Right lobe of liver (tissue), 6 donors: ENCODE measurements around the gene SLC35A3. TPM values are rescaled to one million over a fixed set of nuclear protein-coding genes. Genes with fewer than 3 reads are reported as not detected.
A peak's percentile ranks its signal among the peaks of the same experiment; 100 is the strongest.

Experiments used
- ATAC-seq, 4 donors: fragments of 200-7000 bp; cut with Tn5 transposase; one replicate each; pipeline ENCODE4 v1.9.1; 2020; ENCODE audit warnings: mild to moderate bottlenecking in 4 of 4, moderate library complexity in 4 of 4
- DNase-seq, 3 donors: peaks; one replicate each; pipeline ENCODE4 v3.0.0-alpha.2; 2020
- H3K27ac ChIP-seq, 3 donors: fragments of 200-600 bp; one replicate each; pipeline ENCODE4 v1.8.0; 2022
- H3K27me3 ChIP-seq, 2 donors: fragments of 200-600 bp; one replicate each; pipeline ENCODE4 v1.8.0; 2022
- H3K36me3 ChIP-seq, 4 donors: fragments of 200-600 bp; sonication (generic) in 1 of 4; one replicate each; pipeline versions ENCODE4 v1.5.1 to v1.8.0; 2017 to 2022; ENCODE audit warnings: control low read depth in 1 of 4
- H3K4me1 ChIP-seq, 4 donors: fragments of 200-600 bp; sonication (generic) in 1 of 4; one replicate each; pipeline versions ENCODE4 v1.5.1 to v1.8.0; 2017 to 2022; ENCODE audit warnings: control low read depth in 1 of 4
- H3K4me3 ChIP-seq, 3 donors: fragments of 200-600 bp; one replicate each; pipeline ENCODE4 v1.8.0; 2022
- H3K9me3 ChIP-seq, 4 donors: fragments of 200-600 bp; sonication (generic) in 1 of 4; one replicate each; pipeline versions ENCODE4 v1.5.1 to v1.8.0; 2017 to 2022; ENCODE audit warnings: control low read depth in 1 of 4
- POLR2A ChIP-seq: fragments of 450-650 bp; IDR thresholded peaks from one replicate; pipeline ENCODE4 v1.6.1; 2017; ENCODE audit warnings: antibody characterized with exemption, mild to moderate bottlenecking
- WGBS: methylation state at CpG from one replicate; pipeline ENCODE4 v1.1.6; 2018; ENCODE audit warnings: low coverage, low lambda C conversion rate; ENCODE audit not compliant: insufficient coverage; ENCODE audit errors: missing lambda C conversion rate; 5-methylcytosine and 5-hydroxymethylcytosine counted together
- intact Hi-C, 2 donors: fragments of 100-400 bp; cut with DNase I; formaldehyde crosslinking; loops; one replicate each; pipeline versions ENCODE4 v1.11.2 to v1.14.1; 2022
- total RNA-seq, 6 experiments: library from RNA; depleted of rRNA in 2 of 6; stranded (reverse); fragments of >200 nt in 2 of 6; fragmentation: NEBNext Ultra II Directional in 3 of 6; extraction: Animal tissue kit (Norgen Biotek cat#: 25700) in 3 of 6; gene quantifications; one replicate each; pipeline versions ENCODE4 v1.1.0 to v1.2.4, GENCODE V29; 2016 to 2023
- TF ChIP-seq, protein P1 (sequence below), 4 donors: fragments of 200-600 bp in 3 of 4; fragments of 450-650 bp in 1 of 4; IDR thresholded peaks; one replicate each; pipeline versions ENCODE4 v1.5.1 to v1.8.0; 2016 to 2022; ENCODE audit warnings: antibody characterized with exemption in 4 of 4, mild to moderate bottlenecking in 2 of 4
- donor health status: DM: no; HTN: yes; CAD: no.
- donor health status: DM: no; HTN: no; CAD: no.
- donor health status: DM: no; HTN: no; CAD: no.
- donor health status: DM: no; HTN: yes; CAD: no.
- donor health status: DM: no; HTN: yes; CAD: no.

Gene SLC35A3
- total RNA-seq, 6 experiments from 2014 or later: 15.5 to 29.8 (median 23.8) TPM

DNA sequence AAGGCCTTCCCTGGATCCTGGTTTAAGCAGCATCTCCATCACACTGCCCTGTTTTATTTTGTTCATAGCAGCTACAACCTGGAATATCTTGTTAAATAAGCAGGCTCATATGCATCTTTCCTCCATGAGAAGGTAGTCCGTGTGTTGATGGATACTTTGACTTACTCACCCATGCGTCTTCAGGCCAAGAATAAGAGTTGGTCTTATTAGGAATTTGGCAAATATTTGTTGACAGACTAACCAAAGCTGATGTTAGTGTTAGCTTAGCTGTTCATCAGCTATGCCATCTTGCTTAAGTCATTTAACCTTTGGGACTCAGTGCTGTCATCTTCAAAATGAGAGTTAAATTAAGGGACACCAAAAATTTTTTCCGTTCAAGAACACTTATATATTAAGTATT is 103.7 kb downstream of the SLC35A3 start:
- TF ChIP-seq, protein P1, sequence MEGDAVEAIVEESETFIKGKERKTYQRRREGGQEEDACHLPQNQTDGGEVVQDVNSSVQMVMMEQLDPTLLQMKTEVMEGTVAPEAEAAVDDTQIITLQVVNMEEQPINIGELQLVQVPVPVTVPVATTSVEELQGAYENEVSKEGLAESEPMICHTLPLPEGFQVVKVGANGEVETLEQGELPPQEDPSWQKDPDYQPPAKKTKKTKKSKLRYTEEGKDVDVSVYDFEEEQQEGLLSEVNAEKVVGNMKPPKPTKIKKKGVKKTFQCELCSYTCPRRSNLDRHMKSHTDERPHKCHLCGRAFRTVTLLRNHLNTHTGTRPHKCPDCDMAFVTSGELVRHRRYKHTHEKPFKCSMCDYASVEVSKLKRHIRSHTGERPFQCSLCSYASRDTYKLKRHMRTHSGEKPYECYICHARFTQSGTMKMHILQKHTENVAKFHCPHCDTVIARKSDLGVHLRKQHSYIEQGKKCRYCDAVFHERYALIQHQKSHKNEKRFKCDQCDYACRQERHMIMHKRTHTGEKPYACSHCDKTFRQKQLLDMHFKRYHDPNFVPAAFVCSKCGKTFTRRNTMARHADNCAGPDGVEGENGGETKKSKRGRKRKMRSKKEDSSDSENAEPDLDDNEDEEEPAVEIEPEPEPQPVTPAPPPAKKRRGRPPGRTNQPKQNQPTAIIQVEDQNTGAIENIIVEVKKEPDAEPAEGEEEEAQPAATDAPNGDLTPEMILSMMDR (IDR thresholded peaks at IDR 0.05): no peak
- no peak for TF ChIP-seq POLR2A
- WGBS: 86% methylated on average over 3 of the region's 3 CpGs
- DNase-seq: no peak
- no peak overlapping the region for H3K4me3 ChIP-seq
- no peak overlapping the region for H3K27ac ChIP-seq
- no peaks in the 10 kb centered on the region for H3K27me3 ChIP-seq
- no peaks in the 10 kb centered on the region for H3K4me1 ChIP-seq
- peaks cover 0 to 46% (median 23%) of the 10 kb centered on the region in 4 donors for H3K36me3 ChIP-seq
- intact Hi-C loops: no loop called here
- ATAC-seq: no peak
- no peaks in the 10 kb centered on the region for H3K9me3 ChIP-seq

DNA sequence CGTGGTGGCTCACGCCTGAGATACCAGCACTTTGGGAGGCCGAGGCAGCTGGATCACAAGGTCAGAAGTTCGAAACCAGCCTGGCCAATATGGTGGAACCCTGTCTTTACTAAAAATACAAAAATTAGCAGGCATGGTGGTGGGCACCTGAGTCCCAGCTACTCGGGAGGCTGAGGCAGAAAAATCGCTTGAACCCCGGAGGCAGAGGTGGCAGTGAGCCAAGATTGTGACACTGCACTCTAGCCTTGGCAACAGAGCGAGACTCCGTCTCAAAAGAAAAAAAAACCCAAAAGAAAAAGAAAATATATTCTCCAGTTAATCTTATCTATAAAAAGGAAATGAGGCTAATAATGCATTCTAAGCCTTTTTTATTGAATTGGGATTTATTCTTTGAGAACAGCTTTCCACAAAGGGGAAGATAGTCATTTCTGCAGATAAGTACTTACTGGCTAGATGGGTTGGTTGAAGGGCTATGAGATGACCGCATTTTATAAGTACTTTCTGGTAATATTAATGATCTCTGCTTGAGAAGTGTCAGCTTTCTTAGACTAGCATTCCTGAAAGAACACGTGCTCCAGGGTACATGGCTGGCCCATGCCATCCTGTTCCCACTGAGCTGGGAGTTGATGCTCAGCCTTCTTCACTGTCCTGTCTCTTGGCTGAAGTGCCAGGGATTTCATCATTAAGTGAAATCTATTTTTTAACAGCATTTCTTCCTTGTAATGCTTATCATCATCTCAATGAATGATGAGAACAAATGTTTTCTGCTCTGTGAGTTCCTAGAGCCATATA is 105.0 kb downstream of the SLC35A3 start:
- WGBS: 67% methylated on average over 8 of the region's 11 CpGs
- Histone ChIP-seq H3K4me1 (no peaks in the 10 kb centered on the region), H3K4me3 (no peak overlapping the region), H3K27ac (no peak overlapping the region), H3K9me3 (no peaks in the 10 kb centered on the region), H3K36me3 (peaks cover 0 to 47% (median 18%) of the 10 kb centered on the region in 4 donors), H3K27me3 (no peaks in the 10 kb centered on the region)
- TF ChIP-seq POLR2A: no peak
- TF ChIP-seq, protein P1 (IDR thresholded peaks at IDR 0.05): no peak
- intact Hi-C loops: no loop called here
- DNase-seq: no peak
- peak in 1 of 4 donors; percentile 30 for ATAC-seq

DNA sequence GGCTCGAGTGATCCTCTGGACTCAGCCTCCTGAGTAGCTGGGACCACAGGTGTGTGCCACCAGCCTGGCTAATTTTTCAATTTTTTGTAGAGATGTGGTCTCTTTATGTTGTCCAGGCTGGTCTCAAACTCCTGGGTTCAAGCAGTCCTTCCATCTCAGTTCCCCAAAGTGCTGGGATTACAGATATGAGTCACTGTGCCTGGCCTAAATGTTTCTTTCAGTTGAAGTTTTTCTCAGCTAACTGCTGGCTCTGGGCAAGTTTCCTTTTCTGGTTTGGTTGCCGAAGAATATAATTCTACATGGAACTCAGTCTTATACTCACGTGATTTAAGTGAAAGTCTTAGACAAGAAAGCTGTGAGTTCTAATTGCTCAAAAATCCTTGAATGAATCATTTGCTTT is 106.0 kb downstream of the SLC35A3 start:
- Histone ChIP-seq H3K9me3 (no peaks in the 10 kb centered on the region), H3K27ac (no peak overlapping the region), H3K27me3 (no peaks in the 10 kb centered on the region), H3K4me1 (no peaks in the 10 kb centered on the region), H3K36me3 (peaks cover 0 to 42% (median 15%) of the 10 kb centered on the region in 4 donors), H3K4me3 (no peak overlapping the region)
- ATAC-seq (no peak), DNase-seq (no peak)
- intact Hi-C loops: no loop called here
- WGBS: 79% methylated on average over 2 of the region's 3 CpGs
- TF ChIP-seq POLR2A: no peak
- TF ChIP-seq, protein P1 (IDR thresholded peaks at IDR 0.05): no peak

DNA sequence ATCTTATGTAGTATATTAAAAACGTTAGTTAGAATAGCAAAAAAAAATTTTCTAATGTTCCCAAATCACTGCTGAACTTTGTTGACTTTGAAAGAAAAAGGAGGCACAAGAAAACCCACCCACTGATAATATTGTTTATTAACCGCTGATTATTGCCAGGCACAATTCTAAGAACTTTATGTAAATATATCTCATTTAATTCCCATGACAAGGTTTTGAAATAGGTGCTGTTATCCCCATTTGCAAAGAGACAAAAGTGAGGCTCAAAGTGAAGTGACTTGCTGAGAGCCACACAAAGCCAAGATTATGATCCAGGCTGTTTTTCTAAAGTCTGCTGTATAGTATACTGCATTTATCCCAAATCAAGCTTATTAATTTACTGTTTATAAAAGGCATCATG is 106.5 kb downstream of the SLC35A3 start:
- Histone ChIP-seq H3K27ac (no peak overlapping the region), H3K27me3 (no peaks in the 10 kb centered on the region), H3K9me3 (no peaks in the 10 kb centered on the region), H3K4me3 (no peak overlapping the region), H3K36me3 (peaks cover 0 to 47% (median 15%) of the 10 kb centered on the region in 4 donors), H3K4me1 (no peaks in the 10 kb centered on the region)
- intact Hi-C loops: no loop called here
- WGBS: 66% methylated on average over 2 of the region's 2 CpGs
- TF ChIP-seq, protein P1 (IDR thresholded peaks at IDR 0.05): no peak
- no peak for TF ChIP-seq POLR2A
- DNase-seq: no peak
- ATAC-seq: no peak
